Fibroblast of skin of scalp (primary cell): ENCODE results near the gene MINDY4.
A peak's percentile ranks its signal among the peaks of the same experiment; 100 is the strongest.

Experiments
- DNase-seq: peaks from one replicate; pipeline ENCODE4 v3.0.0-alpha.2; 2013

MINDY4 gene

GRCh38 chr7:30880125-30880720 lies 109.0 kb downstream of the MINDY4 start:
- DNase-seq = no peak

- no peak for DNase-seq
Measured at GRCh38 chr7:30880941-30881340, 109.7 kb downstream of the MINDY4 start.

- DNase-seq = no peak
Measured at GRCh38 chr7:30881448-30881847, 110.2 kb downstream of the MINDY4 start.

- no peak for DNase-seq
Measured at GRCh38 chr7:30884881-30885280, 113.7 kb downstream of the MINDY4 start.

GRCh38 chr7:30886608-30887011 lies 115.4 kb downstream of the MINDY4 start:
- no peak for DNase-seq

- DNase-seq = no peak
Measured at GRCh38 chr7:30887464-30887872, 116.3 kb downstream of the MINDY4 start.

GRCh38 chr7:30888747-30889146 lies 117.5 kb downstream of the MINDY4 start:
- peak; percentile 92 for DNase-seq

GRCh38 chr7:30890226-30890625 lies 119.0 kb downstream of the MINDY4 start:
- no peak for DNase-seq

GRCh38 chr7:30893357-30893756 lies 122.1 kb downstream of the MINDY4 start:
- DNase-seq = peak; percentile 77

GRCh38 chr7:30894009-30894408 lies 122.8 kb downstream of the MINDY4 start:
- DNase-seq = no peak

GRCh38 chr7:30894866-30895605 lies 123.8 kb downstream of the MINDY4 start:
- no peak for DNase-seq

- no peak for DNase-seq
Measured at GRCh38 chr7:30896036-30896435, 124.8 kb downstream of the MINDY4 start.

- DNase-seq = no peak
Measured at GRCh38 chr7:30896783-30897637, 125.8 kb downstream of the MINDY4 start.

- no peak for DNase-seq
Measured at GRCh38 chr7:30897770-30898169, 126.6 kb downstream of the MINDY4 start.

- DNase-seq = no peak
Measured at GRCh38 chr7:30898411-30898810, 127.2 kb downstream of the MINDY4 start.

GRCh38 chr7:30899066-30899465 lies 127.8 kb downstream of the MINDY4 start:
- DNase-seq = no peak

GRCh38 chr7:30899630-30900029 lies 128.4 kb downstream of the MINDY4 start:
- no peak for DNase-seq

GRCh38 chr7:30900053-30900452 lies 128.8 kb downstream of the MINDY4 start:
- no peak for DNase-seq

GRCh38 chr7:30900803-30901362 lies 129.7 kb downstream of the MINDY4 start:
- DNase-seq = no peak

GRCh38 chr7:30901856-30902255 lies 130.6 kb downstream of the MINDY4 start:
- DNase-seq = no peak

GRCh38 chr7:30902466-30902865 lies 131.2 kb downstream of the MINDY4 start:
- DNase-seq = no peak

GRCh38 chr7:30903146-30903545 lies 131.9 kb downstream of the MINDY4 start:
- no peak for DNase-seq

GRCh38 chr7:30904561-30904960 lies 133.3 kb downstream of the MINDY4 start:
- no peak for DNase-seq
